ENCODE results near the gene PARP8.

PARP8 gene

GRCh38 chr5:50832657-50833284 lies 166.3 kb downstream of the PARP8 start:
- in situ Hi-C loops (cut with MboI; ENCODE audit: low sequenced_read_pairs), result no loop called here

- in situ Hi-C loops (cut with MboI; ENCODE audit: low sequenced_read_pairs), result no loop called here
Measured at GRCh38 chr5:50836356-50836755, 169.9 kb downstream of the PARP8 start.

GRCh38 chr5:50839472-50839871 lies 173.0 kb downstream of the PARP8 start:
- in situ Hi-C loops (cut with MboI; ENCODE audit: low sequenced_read_pairs), result no loop called here

- in situ Hi-C loops (cut with MboI; ENCODE audit: low sequenced_read_pairs), result no loop called here
Measured at GRCh38 chr5:50843091-50843490, 176.7 kb downstream of the PARP8 start.

- in situ Hi-C loops (cut with MboI; ENCODE audit: low sequenced_read_pairs), result no loop called here
Measured at GRCh38 chr5:50846261-50846660, 179.8 kb downstream of the PARP8 start.

- in situ Hi-C loops (cut with MboI; ENCODE audit: low sequenced_read_pairs), result no loop called here
Measured at GRCh38 chr5:50849554-50849953, 183.1 kb downstream of the PARP8 start.

- in situ Hi-C loops (cut with MboI; ENCODE audit: low sequenced_read_pairs), result no loop called here
Measured at GRCh38 chr5:50853151-50853550, 186.7 kb downstream of the PARP8 start.

GRCh38 chr5:50854082-50854481 lies 187.6 kb downstream of the PARP8 start:
- in situ Hi-C loops (cut with MboI; ENCODE audit: low sequenced_read_pairs), result no loop called here

- in situ Hi-C loops (cut with MboI; ENCODE audit: low sequenced_read_pairs), result no loop called here
Measured at GRCh38 chr5:50855001-50855400, 188.6 kb downstream of the PARP8 start.

- in situ Hi-C loops (cut with MboI; ENCODE audit: low sequenced_read_pairs), result no loop called here
Measured at GRCh38 chr5:50856401-50857119, 190.1 kb downstream of the PARP8 start.

GRCh38 chr5:50863534-50864170 lies 197.2 kb downstream of the PARP8 start:
- in situ Hi-C loops (cut with MboI; ENCODE audit: low sequenced_read_pairs), result no loop called here

GRCh38 chr5:50864466-50864865 lies 198.0 kb downstream of the PARP8 start:
- in situ Hi-C loops (cut with MboI; ENCODE audit: low sequenced_read_pairs), result no loop called here

GRCh38 chr5:50866415-50866814 lies 200.0 kb downstream of the PARP8 start:
- in situ Hi-C loops (cut with MboI; ENCODE audit: low sequenced_read_pairs), result no loop called here

- in situ Hi-C loops (cut with MboI; ENCODE audit: low sequenced_read_pairs), result no loop called here
Measured at GRCh38 chr5:50867140-50867539, 200.7 kb downstream of the PARP8 start.

- in situ Hi-C loops (cut with MboI; ENCODE audit: low sequenced_read_pairs), result no loop called here
Measured at GRCh38 chr5:50873595-50874277, 207.3 kb downstream of the PARP8 start.

GRCh38 chr5:50874306-50875001 lies 208.0 kb downstream of the PARP8 start:
- in situ Hi-C loops (cut with MboI; ENCODE audit: low sequenced_read_pairs), result no loop called here

- in situ Hi-C loops (cut with MboI; ENCODE audit: low sequenced_read_pairs), result no loop called here
Measured at GRCh38 chr5:50875002-50875344, 208.5 kb downstream of the PARP8 start.

- in situ Hi-C loops (cut with MboI; ENCODE audit: low sequenced_read_pairs), result no loop called here
Measured at GRCh38 chr5:50878470-50878869, 212.0 kb downstream of the PARP8 start.

GRCh38 chr5:50881407-50881806 lies 215.0 kb downstream of the PARP8 start:
- in situ Hi-C loops (cut with MboI; ENCODE audit: low sequenced_read_pairs), result no loop called here

GRCh38 chr5:50886657-50887345 lies 220.4 kb downstream of the PARP8 start:
- in situ Hi-C loops (cut with MboI; ENCODE audit: low sequenced_read_pairs), result no loop called here

All from HL-60/S4 treated with retinoic acid at 250 ng/mL for 4 days and 3 days (cell line).